Neural crest cell (in vitro differentiated cells): ENCODE data around the gene AUTS2. TPM values are rescaled to one million over a fixed set of nuclear protein-coding genes. Genes with fewer than 3 reads are reported as not detected.

Source experiments
- DNase-seq: peaks from one replicate; pipeline ENCODE4 v3.0.0; 2021; ENCODE audit warnings: low read depth, mixed read lengths, low spot score
- H3K27ac Mint-ChIP-seq: one replicate; pipeline ENCODE4 v1.8.0; 2021; ENCODE audit warnings: mild to moderate bottlenecking, mixed read lengths; ENCODE audit not compliant: unreplicated experiment
- H3K27me3 Mint-ChIP-seq: 2 replicates; pipeline ENCODE4 v1.8.0; 2021; ENCODE audit warnings: low read depth, mild to moderate bottlenecking, mixed read lengths
- H3K36me3 Mint-ChIP-seq: 2 replicates; pipeline ENCODE4 v1.8.0; 2021; ENCODE audit warnings: low read depth, mild to moderate bottlenecking, mixed read lengths
- H3K4me1 Mint-ChIP-seq: 2 replicates; pipeline ENCODE4 v1.8.0; 2021; ENCODE audit warnings: mixed read lengths
- H3K4me3 Mint-ChIP-seq: one replicate; pipeline ENCODE4 v1.8.0; 2021; ENCODE audit warnings: mild to moderate bottlenecking, mixed read lengths
- H3K9me3 Mint-ChIP-seq: 2 replicates; pipeline ENCODE4 v1.8.0; 2021; ENCODE audit warnings: mixed read lengths
- total RNA-seq: library from RNA; stranded (reverse); gene quantifications from 2 replicates; pipeline ENCODE4 v1.2.1, GENCODE V29; 2021
- TF ChIP-seq, protein P1 (sequence below): fragments of 200-600 bp; sonication (generic); conservative IDR thresholded peaks from 2 replicates; pipeline ENCODE4 v1.5.0; 2021; ENCODE audit warnings: antibody characterized with exemption, mild to moderate bottlenecking

Gene AUTS2
- total RNA-seq, 1 donor from 2014 or later, result 152 TPM

DNA sequence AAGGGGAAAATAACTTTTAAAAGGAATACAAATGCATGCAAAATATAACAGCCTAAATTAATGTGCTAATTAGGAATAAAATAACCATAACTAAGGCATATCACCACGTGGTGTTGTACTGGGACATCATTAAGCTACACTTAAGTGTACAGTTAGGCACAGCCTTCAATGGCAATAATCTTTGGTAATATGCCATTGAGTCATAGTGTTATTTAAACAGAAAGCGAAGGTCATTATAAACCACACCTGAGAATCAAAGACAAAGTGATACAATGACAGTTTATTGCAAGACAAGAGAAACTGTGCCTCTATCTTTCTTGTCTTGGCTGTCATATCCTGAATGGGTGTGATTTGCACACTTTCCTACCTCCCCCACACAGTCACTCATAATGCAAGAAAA, 30.5 kb upstream of the AUTS2 start:
- H3K27me3 Mint-ChIP-seq, result peaks cover 22% of the 10 kb centered on the region
- no peak overlapping the region for H3K27ac Mint-ChIP-seq
- H3K4me3 Mint-ChIP-seq, result no peak overlapping the region
- H3K36me3 Mint-ChIP-seq, result no peaks in the 10 kb centered on the region
- no peaks in the 10 kb centered on the region for H3K9me3 Mint-ChIP-seq
- no peak for DNase-seq
- TF ChIP-seq, protein P1, sequence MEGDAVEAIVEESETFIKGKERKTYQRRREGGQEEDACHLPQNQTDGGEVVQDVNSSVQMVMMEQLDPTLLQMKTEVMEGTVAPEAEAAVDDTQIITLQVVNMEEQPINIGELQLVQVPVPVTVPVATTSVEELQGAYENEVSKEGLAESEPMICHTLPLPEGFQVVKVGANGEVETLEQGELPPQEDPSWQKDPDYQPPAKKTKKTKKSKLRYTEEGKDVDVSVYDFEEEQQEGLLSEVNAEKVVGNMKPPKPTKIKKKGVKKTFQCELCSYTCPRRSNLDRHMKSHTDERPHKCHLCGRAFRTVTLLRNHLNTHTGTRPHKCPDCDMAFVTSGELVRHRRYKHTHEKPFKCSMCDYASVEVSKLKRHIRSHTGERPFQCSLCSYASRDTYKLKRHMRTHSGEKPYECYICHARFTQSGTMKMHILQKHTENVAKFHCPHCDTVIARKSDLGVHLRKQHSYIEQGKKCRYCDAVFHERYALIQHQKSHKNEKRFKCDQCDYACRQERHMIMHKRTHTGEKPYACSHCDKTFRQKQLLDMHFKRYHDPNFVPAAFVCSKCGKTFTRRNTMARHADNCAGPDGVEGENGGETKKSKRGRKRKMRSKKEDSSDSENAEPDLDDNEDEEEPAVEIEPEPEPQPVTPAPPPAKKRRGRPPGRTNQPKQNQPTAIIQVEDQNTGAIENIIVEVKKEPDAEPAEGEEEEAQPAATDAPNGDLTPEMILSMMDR, result no peak
- no peaks in the 10 kb centered on the region for H3K4me1 Mint-ChIP-seq

- peaks cover 22% of the 10 kb centered on the region for H3K27me3 Mint-ChIP-seq
- TF ChIP-seq, protein P1, result no peak
- DNase-seq, result no peak
- H3K27ac Mint-ChIP-seq, result no peak overlapping the region
- H3K9me3 Mint-ChIP-seq, result no peaks in the 10 kb centered on the region
- H3K4me3 Mint-ChIP-seq, result no peak overlapping the region
- no peaks in the 10 kb centered on the region for H3K4me1 Mint-ChIP-seq
- H3K36me3 Mint-ChIP-seq, result no peaks in the 10 kb centered on the region
Measured at GRCh38 chr7:69568266-69568665, 30.0 kb upstream of the AUTS2 start.

DNA sequence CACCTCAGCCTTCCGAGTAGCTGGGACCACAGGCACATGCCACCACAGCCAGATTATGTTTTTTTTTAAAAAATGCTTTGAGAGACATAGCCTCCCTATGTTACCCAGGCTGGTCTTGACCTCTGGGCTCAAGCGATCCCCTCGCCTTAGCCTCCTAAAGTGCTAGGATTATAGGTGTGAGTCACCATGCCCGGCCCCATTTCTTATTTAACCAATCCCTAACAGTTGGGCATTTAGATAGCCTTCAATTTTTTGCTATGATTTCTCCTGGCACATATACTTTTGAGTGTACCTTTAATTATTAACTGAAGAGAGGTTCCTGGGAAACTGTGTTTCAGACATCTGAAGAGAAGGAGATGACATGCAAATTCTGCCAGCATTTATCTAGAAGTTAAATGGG, 22.6 kb upstream of the AUTS2 start:
- no peak for DNase-seq
- no peaks in the 10 kb centered on the region for H3K36me3 Mint-ChIP-seq
- TF ChIP-seq, protein P1, result no peak
- H3K27ac Mint-ChIP-seq, result no peak overlapping the region
- no peak overlapping the region for H3K4me3 Mint-ChIP-seq
- no peaks in the 10 kb centered on the region for H3K9me3 Mint-ChIP-seq
- no peaks in the 10 kb centered on the region for H3K27me3 Mint-ChIP-seq
- H3K4me1 Mint-ChIP-seq, result no peaks in the 10 kb centered on the region

- no peaks in the 10 kb centered on the region for H3K36me3 Mint-ChIP-seq
- DNase-seq, result no peak
- H3K9me3 Mint-ChIP-seq, result no peaks in the 10 kb centered on the region
- no peaks in the 10 kb centered on the region for H3K4me1 Mint-ChIP-seq
- H3K27me3 Mint-ChIP-seq, result no peaks in the 10 kb centered on the region
- no peak overlapping the region for H3K27ac Mint-ChIP-seq
- H3K4me3 Mint-ChIP-seq, result no peak overlapping the region
- TF ChIP-seq, protein P1, result no peak
Measured at GRCh38 chr7:69577221-69577620, 21.1 kb upstream of the AUTS2 start.

- H3K4me1 Mint-ChIP-seq, result peaks cover 5% of the 10 kb centered on the region
- TF ChIP-seq, protein P1, result no peak
- no peak for DNase-seq
- H3K27me3 Mint-ChIP-seq, result peaks cover 3% of the 10 kb centered on the region
- H3K9me3 Mint-ChIP-seq, result no peaks in the 10 kb centered on the region
- H3K4me3 Mint-ChIP-seq, result no peak overlapping the region
- H3K36me3 Mint-ChIP-seq, result no peaks in the 10 kb centered on the region
- H3K27ac Mint-ChIP-seq, result no peak overlapping the region
Measured at GRCh38 chr7:69585169-69585568, 13.1 kb upstream of the AUTS2 start.

- H3K4me3 Mint-ChIP-seq, result no peak overlapping the region
- no peaks in the 10 kb centered on the region for H3K9me3 Mint-ChIP-seq
- H3K27me3 Mint-ChIP-seq, result peaks cover 9% of the 10 kb centered on the region
- H3K27ac Mint-ChIP-seq, result no peak overlapping the region
- no peaks in the 10 kb centered on the region for H3K36me3 Mint-ChIP-seq
- H3K4me1 Mint-ChIP-seq, result peaks cover 5% of the 10 kb centered on the region
- TF ChIP-seq, protein P1, result no peak
- DNase-seq, result no peak
Measured at GRCh38 chr7:69586321-69586720, 12.0 kb upstream of the AUTS2 start.
